OCI-LY3 (cell line): ENCODE data around the gene BCAR1.

Experiments used
- CTCF ChIP-seq: fragments of 200-600, 300-600 bp; sonication (generic); IDR thresholded peaks from 2 replicates; pipeline ENCODE4 v1.5.1; 2014; ENCODE audit warnings: antibody characterized with exemption, low read length, low read depth
- EZH2phosphoT487 ChIP-seq: fragments of 200-600 bp; shearing (Covaris generic); IDR thresholded peaks from 2 replicates; pipeline ENCODE4 v1.6.1; 2018; ENCODE audit warnings: antibody characterized with exemption, mixed run types, low read depth

GRCh38 chr16:75257886-75258806 is 6.7 kb upstream of the BCAR1 start:
- TF ChIP-seq CTCF (no peak), EZH2phosphoT487 (no peak)
